Keratinocyte (primary cell): ENCODE data around the gene ANKRD45.
"Not testable (repeated sequence)": the region's sequence is repeated elsewhere in the genome, so short reads cannot be mapped to it uniquely, and the experiment has no call there.

ENCODE experiments used
- CTCF ChIP-seq, 3 experiments: IDR thresholded peaks in 1 of 3; conservative IDR thresholded peaks in 1 of 3; optimal IDR thresholded peaks in 1 of 3; 2 replicates in 2 of 3; 3 replicates in 1 of 3; pipeline versions ENCODE3 to v1.5.1; 2011; ENCODE audit warnings: low read length in 3 of 3, mild to moderate bottlenecking in 3 of 3, moderate library complexity in 2 of 3, control low read depth in 1 of 3, inconsistent platforms in 1 of 3; ENCODE audit not compliant: insufficient read depth in 2 of 3; ENCODE audit errors: extremely low read depth in 1 of 3
- EZH2 ChIP-seq: IDR thresholded peaks from one replicate; pipeline ENCODE4 v1.6.1; 2012; ENCODE audit warnings: inconsistent platforms, mild to moderate bottlenecking, low read length, moderate library complexity

GRCh38 chr1:173591138-173591537 is 78.5 kb downstream of the ANKRD45 start:
- not testable (repeated sequence) for TF ChIP-seq CTCF (optimal IDR thresholded peaks at IDR 0.05 in 1 of 3, IDR thresholded peaks at IDR 0.05 in 1 of 3, conservative IDR thresholded peaks at IDR 0.05 in 1 of 3; ENCODE audit: extremely low read depth in 1 of 3, insufficient read depth in 2 of 3, low read length in 3 of 3); EZH2
